ENCODE data around the gene TTC21A. TPM values are rescaled to one million over a fixed set of nuclear protein-coding genes. Genes with fewer than 3 reads are reported as not detected.

The TTC21A gene
- total and polyA plus RNA-seq, 12 donors = 1.2 to 35.7 (median 5.8) TPM

GRCh38 chr3:39097716-39098472 lies 9.6 kb upstream of the TTC21A start:
- Histone ChIP-seq H3K27me3 (no peaks in the 10 kb centered on the region), H3K27ac (no peak overlapping the region), H3K4me1 (replicated peaks in 1 of 2) (no peaks in the 10 kb centered on the region), H3K36me3 (replicated peaks in 1 of 2) (peaks cover 0 to 74% of the 10 kb centered on the region in 2 donors), H3K9me3 (replicated peaks in 1 of 3) (no peaks in the 10 kb centered on the region), H3K4me3 (no peak overlapping the region)
- intact Hi-C loops (cut with DNase I) = no loop called here
- DNase-seq = peak in 1 of 7 donors; percentile 45
- 84 to 87% (median 85%) methylated on average over 6 to 8 of the region's 8 CpGs; no CpG with 5 or more reads in 1 of the 4 donors for WGBS, 4 donors
- TF ChIP-seq POLR2A (IDR thresholded peaks at IDR 0.05) = no peak
- no peak for TF ChIP-seq CTCF (IDR thresholded peaks at IDR 0.05)

GRCh38 chr3:39098473-39099000 lies 8.9 kb upstream of the TTC21A start:
- no peak for TF ChIP-seq POLR2A (IDR thresholded peaks at IDR 0.05)
- TF ChIP-seq CTCF (IDR thresholded peaks at IDR 0.05) = no peak
- H3K4me3 ChIP-seq = no peak overlapping the region
- H3K27ac ChIP-seq = no peak overlapping the region
- H3K4me1 ChIP-seq (replicated peaks in 1 of 2) = no peaks in the 10 kb centered on the region
- intact Hi-C loops (cut with DNase I) = no loop called here
- no peaks in the 10 kb centered on the region for H3K9me3 ChIP-seq (replicated peaks in 1 of 3)
- H3K27me3 ChIP-seq = no peaks in the 10 kb centered on the region
- peaks cover 0 to 74% of the 10 kb centered on the region in 2 donors for H3K36me3 ChIP-seq (replicated peaks in 1 of 2)
- peak in 1 of 7 donors; percentile 45 for DNase-seq
- WGBS, 4 donors = 88 to 100% (median 92%) methylated on average over 2 to 8 of the region's 8 CpGs

GRCh38 chr3:39099242-39099641 lies 8.2 kb upstream of the TTC21A start:
- intact Hi-C loops (cut with DNase I) = no loop called here
- no peak for TF ChIP-seq CTCF (IDR thresholded peaks at IDR 0.05)
- TF ChIP-seq POLR2A (IDR thresholded peaks at IDR 0.05) = no peak
- H3K4me1 ChIP-seq (replicated peaks in 1 of 2) = no peaks in the 10 kb centered on the region
- WGBS, 4 donors = 83 to 91% (median 85%) methylated on average over 1 of the region's 1 CpG
- H3K9me3 ChIP-seq (replicated peaks in 1 of 3) = no peaks in the 10 kb centered on the region
- H3K27me3 ChIP-seq = no peaks in the 10 kb centered on the region
- peaks cover 0 to 67% of the 10 kb centered on the region in 2 donors for H3K36me3 ChIP-seq (replicated peaks in 1 of 2)
- DNase-seq = peak in 1 of 7 donors; percentile 18
- H3K27ac ChIP-seq = no peak overlapping the region
- no peak overlapping the region for H3K4me3 ChIP-seq

GRCh38 chr3:39099738-39100499 lies 7.6 kb upstream of the TTC21A start:
- no peaks in the 10 kb centered on the region for H3K9me3 ChIP-seq (replicated peaks in 1 of 3)
- H3K27ac ChIP-seq = no peak overlapping the region
- peak in 1 of 7 donors; percentile 48 for DNase-seq
- peaks cover 0 to 60% of the 10 kb centered on the region in 2 donors for H3K36me3 ChIP-seq (replicated peaks in 1 of 2)
- H3K4me3 ChIP-seq = no peak overlapping the region
- intact Hi-C loops (cut with DNase I) = loop anchor here in 1 of 2 donors (10.0 kb wide), 1 partner anchor 285 kb away; the partner anchor contains the start of gene SLC25A38
- WGBS, 4 donors = 87 to 93% (median 88%) methylated on average over 2 of the region's 2 CpGs; no CpG with 5 or more reads in 1 of the 4 donors
- peaks cover 0 to 5% of the 10 kb centered on the region in 2 donors for H3K4me1 ChIP-seq (replicated peaks in 1 of 2)
- TF ChIP-seq POLR2A (IDR thresholded peaks at IDR 0.05) = no peak
- TF ChIP-seq CTCF (IDR thresholded peaks at IDR 0.05) = no peak
- no peaks in the 10 kb centered on the region for H3K27me3 ChIP-seq

All from adrenal gland (tissue), 12 donors.